Panc1 (cell line): ENCODE results near the gene ZC3H10.

ENCODE experiments used
- CTCF ChIP-seq: fragments of 450-650 bp; IDR thresholded peaks from 2 replicates; pipeline ENCODE4 v1.5.1; 2017; ENCODE audit warnings: mild to moderate bottlenecking
- POLR2AphosphoS5 ChIP-seq: IDR thresholded peaks from 2 replicates; pipeline ENCODE4 v1.6.1; 2012; ENCODE audit warnings: mild to moderate bottlenecking, low read depth, low read length, moderate library complexity
- REST ChIP-seq, 2 experiments: IDR thresholded peaks; 2 replicates each; pipeline ENCODE4 v1.6.1; 2011 to 2012; ENCODE audit warnings: low read depth in 2 of 2, control low read depth in 1 of 2, low read length in 1 of 2, mild to moderate bottlenecking in 1 of 2, moderate library complexity in 1 of 2; ENCODE audit not compliant: insufficient read depth in 1 of 2

GRCh38 chr12:56127888-56128669 lies 10.0 kb downstream of the ZC3H10 start, which contains the start of gene ESYT1:
- TF ChIP-seq CTCF (no peak), REST (IDR thresholded peaks at IDR 0.05; ENCODE audit: insufficient read depth in 1 of 2, low read depth in 2 of 2, low read length in 1 of 2) (no peak), POLR2AphosphoS5 (peak; percentile 79)
